HG02870 (cell line): Measurements from ENCODE around the gene VSTM2A.
"Not testable (repeated sequence)": the region's sequence is repeated elsewhere in the genome, so short reads cannot be mapped to it uniquely, and the experiment has no call there.

Source experiments
- ATAC-seq: cut with Tn5 transposase; IDR thresholded peaks from one replicate; pipeline ENCODE4 v1.9.1; 2021; ENCODE audit warnings: mild to moderate bottlenecking, moderate library complexity; ENCODE audit not compliant: unreplicated experiment

Gene VSTM2A, protein sequence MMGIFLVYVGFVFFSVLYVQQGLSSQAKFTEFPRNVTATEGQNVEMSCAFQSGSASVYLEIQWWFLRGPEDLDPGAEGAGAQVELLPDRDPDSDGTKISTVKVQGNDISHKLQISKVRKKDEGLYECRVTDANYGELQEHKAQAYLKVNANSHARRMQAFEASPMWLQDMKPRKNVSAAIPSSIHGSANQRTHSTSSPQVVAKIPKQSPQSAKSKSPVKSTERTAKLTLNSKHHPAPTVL

DNA sequence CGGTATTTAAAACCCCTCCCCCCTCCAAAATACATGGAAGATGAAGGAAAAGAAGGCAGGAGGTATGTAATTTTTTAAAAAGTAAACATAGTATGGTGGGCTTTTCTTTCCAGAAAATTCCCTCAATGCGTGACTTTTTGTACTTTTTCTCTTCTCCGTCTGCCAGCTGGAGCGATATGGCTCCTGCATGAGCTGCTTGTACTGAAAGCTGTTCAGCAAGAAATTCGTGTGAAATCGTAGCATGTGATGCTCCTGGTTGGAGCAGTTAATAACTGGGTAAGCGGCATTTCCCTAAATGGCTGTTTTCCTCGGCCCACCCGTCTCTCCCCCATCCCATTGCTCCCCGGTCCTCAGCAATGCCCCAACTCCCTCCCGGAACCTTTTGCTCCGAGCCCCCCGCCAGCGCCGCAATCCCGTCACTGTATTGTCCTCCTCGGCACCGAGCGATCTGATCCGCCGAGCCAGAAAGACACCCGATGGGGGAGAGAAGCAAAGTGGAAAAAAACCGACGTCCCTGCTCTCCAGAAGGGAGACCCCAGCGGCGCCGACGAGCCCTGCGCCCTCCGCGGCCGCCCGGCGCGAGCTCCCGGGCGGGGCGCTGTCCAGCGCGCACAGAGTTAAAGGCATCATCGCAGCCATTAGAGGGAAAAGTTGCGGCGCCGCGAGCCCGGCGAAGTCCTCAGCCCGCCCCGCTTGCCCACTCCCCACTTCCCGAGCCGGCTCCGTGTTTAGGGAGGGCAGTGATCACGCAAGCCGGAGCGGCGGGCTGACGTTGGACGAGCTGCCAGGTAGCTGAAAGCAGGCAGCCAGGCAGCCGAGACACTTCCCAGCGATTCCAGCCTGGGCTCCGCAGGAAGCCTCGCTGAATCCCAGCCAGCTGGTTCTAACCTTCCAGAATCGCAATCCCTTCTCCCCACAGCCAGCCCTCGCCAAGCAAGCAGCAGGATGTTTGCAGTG is at the start of gene VSTM2A:
Gene VSTM2A (plus strand): TSS at position 707 of the 957 bp plus-strand sequence. CDS start 356 bp downstream, outside the sequence.
- no peak for ATAC-seq

DNA sequence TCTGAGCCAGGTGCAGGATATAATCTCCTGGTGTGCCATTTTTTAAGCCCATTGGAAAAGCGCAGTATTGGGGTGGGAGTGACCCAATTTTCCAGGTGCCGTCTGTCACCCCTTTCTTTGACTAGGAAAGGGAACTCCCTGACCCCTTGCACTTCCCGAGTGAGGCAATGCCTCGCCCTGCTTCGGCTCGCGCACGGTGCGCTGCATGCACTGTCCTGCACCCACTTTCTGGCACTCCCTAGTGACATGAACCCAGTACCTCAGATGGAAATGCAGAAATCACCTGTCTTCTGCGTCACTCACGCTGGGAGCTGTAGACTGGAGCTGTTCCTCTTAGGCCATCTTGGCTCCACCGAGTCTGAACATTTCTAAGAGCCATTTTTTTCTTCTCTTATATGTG is 37.6 kb upstream of the VSTM2A start:
- ATAC-seq = not testable (repeated sequence)

DNA sequence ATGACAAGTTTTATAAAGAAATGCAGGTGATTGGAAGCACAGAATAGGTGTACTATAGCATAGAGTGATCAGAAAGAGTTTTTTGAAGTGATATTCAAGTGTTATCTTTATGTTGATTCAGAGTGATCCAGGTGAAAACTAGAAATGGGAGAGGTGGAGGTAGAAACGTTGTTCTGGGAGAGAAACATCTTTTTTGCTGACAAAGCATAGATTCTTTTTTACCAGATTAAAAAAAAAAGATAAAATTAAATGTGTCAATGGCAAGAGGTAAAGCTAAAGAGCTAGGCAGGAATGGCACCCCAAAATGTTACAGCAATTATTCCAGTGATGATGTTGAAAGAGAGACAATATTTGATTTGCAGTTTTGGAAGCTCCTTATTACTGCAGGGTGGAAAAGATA is 12.6 kb upstream of the VSTM2A start:
- ATAC-seq = no peak

DNA sequence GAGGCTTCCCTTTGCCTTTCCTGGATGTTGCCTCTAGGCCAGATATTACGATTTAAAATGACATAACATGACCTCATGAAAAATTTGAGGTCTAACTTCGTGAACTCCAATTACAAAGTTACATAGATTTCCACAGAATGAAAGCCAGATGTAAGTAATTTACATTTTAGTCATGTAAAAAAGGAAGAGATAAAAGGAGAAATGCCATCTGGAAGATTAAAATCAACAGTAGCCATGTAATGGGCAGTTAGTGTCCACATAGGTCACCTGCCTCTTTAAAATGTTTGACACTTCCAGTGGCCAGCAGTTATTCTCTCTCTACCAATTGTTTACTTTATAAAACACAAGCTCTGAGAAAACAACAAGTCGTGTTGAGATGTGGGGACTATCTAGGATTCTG is 4.1 kb upstream of the VSTM2A start:
- ATAC-seq = no peak

DNA sequence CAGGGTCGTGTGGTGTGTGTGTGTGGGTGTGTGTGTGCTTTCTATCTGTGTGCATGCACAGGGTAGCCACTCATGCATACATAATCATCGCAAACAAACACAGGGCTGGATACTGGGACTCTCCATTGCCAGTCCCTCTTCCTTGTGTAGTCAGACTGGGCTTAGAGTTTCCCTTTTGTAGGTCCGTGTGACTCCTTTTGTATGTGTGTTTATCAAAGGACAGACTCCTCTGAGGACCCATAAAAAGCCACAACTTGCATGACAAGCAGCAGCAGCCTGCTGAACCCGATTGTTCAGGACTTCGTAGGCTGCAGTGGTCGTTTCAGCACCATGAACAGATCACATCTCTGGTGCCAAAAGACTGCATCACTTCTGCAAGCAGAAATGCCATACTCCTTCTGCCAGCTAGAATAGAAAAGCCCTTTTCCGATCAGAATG is 895 bp downstream of the VSTM2A start:
- no peak for ATAC-seq

DNA sequence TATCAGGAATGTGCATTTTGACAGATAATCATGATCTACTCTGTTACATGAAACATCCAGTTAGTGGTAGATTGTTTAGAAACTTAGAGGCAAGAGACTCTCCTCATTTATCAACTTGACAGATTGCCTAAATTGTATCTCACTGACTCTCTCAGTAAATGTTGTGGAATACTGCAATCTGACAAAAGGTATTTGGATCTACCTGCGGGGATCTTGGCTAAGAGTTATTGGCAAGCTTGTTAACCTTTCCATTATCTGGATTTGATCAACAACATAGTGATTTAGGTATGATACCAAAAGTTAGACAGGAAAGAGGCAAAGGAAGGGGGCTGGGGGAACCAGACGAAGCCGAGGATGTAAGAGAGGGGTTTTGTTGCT is 2.0 kb downstream of the VSTM2A start:
- no peak for ATAC-seq

DNA sequence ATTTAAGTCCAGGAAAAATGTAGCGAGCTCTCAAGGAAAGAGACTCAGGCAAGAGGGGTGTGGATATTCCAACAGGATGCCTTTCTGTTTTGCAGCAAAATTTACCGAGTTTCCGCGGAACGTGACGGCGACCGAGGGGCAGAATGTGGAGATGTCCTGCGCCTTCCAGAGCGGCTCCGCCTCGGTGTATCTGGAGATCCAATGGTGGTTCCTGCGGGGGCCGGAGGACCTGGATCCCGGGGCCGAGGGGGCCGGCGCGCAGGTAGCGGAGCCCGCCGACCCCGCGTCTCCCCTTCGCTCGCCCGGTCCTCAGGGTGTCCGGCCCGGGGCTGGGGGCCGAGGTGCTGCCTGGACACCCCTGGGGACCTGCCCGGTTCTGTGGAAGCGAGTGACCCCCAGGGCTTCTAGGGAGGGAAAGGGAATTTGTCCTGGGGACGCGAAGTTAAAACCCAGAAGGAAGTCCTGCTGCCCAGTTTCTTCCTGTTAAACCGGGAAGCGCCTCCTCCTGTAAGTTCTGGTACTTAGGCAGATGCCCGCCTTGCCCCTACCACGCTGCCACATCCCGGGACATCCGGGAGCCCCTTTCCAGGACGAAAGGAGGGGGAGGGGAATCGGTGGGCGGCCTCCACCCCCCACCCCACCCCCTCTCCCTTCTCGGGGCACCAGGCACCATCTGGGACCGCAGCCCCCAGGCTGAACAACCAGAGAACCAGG is 2.5 kb downstream of the VSTM2A start:
- ATAC-seq = no peak

DNA sequence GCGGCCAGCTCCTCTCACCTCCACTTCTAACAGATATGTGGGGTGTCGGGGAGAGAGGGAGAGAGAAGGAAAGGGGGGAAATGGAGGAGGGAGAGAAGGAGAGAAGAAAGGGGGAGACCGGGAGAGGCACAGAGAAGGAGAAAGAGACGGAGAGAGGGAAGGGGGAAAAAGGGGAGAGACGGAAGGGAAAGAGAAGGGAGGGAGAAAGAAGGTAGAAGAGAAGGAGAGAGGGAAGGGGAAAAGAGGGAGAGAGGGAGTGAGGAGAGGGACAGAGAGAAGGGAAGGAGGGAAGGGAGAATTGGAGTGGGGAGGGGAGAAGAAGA is 3.0 kb downstream of the VSTM2A start:
- no peak for ATAC-seq

DNA sequence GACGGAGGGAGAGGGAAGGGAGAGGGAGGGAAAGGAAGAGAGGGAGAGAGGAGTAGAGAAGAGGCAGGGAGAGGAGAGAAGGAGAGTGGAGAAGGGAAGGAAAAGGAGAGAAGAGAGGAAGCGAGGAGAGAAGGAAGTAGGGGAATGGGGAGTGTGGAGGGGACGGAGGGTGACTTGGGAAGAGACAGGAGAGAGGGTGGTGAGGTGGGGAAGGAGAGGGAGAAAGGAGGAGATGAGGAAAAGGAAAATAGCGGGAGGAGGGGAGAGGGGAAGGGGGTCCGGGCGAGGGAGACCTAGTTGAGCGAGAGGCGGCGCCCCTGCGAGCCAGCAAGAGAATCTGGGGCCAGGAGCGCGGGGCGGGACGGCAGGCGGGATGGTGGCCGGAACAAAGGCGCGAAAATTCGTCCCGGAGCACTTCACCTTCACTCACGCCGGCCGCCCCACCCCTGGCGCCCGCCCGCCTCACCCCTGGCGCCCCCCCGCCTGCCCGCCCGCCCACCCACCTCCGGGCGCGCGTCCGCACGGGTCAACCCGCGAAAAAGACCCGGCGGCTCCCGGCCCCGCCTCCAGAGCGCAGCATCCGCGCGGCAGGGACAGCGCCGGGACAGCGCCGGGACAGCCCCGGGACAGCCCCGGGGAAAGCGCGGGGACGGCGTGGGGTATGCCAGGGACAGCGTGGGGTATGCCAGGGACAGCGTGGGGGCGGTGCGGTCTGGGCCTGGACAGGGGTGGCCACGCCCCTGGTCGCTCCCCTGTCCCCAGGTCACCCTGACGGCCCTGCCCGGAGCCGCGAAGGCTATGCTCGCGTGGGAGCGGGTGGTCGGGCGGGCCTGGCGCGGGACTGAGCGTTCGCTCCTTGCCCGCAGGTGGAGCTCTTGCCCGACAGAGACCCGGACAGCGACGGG is 4.2 kb downstream of the VSTM2A start:
- no peak for ATAC-seq

DNA sequence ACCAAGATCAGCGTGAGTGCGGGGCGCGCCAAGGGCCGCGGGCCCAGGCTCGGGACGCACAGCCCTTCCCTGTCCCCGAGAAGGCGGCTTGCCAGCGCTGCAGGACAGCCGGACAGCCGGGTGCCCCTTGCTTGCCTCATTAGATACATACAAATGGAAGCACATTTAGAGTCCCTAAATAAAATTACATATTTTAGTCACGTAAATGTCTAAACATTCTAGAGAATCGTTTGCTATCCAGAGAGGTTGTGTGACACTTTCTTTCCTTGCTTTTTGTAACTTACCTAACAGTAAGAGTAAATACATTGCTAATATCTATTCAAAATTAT is 4.8 kb downstream of the VSTM2A start:
- no peak for ATAC-seq

DNA sequence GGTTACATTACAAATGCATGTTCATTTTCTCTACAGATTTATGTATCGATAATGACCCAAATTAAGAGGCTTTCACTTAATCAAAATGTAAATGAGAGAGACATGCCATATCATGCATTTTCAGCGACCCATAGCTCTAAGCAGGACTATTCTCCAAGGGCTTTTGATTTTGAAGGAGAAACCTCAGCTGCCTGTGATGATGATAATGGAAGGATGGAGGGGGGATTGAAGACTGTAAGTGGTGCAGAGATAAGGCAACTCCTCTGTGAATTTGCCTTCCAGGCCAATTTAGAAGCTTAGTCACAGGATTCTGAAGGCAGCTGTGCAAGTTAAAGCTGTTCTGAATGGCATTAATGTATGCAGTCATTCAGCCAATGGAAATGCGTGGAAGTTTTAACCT is 8.3 kb downstream of the VSTM2A start:
- no peak for ATAC-seq

DNA sequence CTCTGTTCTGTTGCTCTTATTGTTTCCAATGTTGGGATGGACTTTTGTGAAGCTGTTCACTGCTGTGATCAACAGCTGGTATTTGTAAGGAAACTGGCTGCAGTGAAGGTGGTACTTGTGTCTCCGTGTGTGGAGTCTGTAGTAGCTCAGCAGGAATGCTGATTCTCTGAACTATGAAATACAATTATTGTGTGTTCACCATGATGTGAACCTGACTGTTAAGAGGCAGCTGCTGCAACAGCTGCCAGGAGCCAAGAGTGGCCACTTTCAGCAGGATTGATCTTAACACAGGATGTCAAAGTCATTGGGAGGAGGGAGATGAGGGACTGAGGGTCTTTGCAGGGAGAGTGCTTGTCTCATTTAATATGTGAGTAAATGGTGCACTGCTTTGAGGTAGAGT is 13.9 kb downstream of the VSTM2A start:
- ATAC-seq = no peak

DNA sequence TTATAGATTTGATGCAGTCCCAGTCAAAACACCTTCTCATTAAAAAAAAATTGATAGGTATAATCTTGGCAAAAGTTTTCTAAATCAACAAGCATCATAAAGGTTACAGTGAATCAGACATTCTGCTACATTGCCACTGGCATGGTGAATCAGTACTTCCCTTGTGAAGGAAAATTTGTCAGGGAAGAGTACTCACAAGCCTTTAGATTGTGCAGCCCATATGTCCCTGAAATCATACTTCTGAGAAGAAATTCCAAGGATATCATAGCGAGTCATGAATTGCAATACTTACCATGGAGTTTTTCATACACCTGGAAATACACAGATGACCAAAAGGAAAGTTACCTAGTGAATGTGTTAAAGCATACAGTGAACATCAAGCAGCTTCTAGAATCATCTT is 17.2 kb downstream of the VSTM2A start:
- ATAC-seq = no peak

DNA sequence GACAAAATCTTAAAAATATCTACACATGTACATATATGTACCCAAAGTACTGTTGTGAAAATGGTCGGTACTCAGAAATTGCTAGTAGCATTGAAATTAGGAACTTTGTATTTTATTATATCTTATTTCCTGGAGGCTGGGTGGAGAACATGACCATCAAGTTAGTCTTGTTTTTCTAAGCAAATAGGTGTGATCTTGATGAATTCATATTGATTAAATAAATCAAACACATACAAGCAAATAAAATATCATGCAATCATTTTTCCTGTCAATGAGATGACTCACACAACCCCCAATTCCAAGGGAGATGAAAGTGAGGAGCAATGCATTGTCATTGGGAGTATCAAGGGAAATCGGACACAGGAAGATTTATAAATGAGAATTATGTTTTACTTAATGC is 18.0 kb downstream of the VSTM2A start:
- ATAC-seq = no peak

DNA sequence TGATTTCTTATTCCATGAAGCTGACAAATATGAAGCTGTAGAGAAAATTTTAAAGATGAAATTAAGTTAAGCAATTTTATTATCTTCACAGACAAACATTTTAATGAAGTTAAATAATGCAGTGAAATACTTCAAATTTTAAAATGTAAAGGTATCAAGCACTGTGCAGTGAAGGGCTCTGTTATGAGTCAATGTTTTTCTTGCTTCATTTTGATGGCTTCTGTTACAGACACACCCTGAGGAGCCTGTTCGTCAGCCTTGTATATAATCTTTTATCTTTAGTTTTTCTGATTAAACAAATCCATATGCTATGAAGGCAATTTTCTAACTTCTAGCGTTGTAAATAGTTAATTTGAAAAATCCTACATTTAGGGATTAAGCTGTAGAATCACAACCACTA is 18.5 kb downstream of the VSTM2A start:
- ATAC-seq = no peak

DNA sequence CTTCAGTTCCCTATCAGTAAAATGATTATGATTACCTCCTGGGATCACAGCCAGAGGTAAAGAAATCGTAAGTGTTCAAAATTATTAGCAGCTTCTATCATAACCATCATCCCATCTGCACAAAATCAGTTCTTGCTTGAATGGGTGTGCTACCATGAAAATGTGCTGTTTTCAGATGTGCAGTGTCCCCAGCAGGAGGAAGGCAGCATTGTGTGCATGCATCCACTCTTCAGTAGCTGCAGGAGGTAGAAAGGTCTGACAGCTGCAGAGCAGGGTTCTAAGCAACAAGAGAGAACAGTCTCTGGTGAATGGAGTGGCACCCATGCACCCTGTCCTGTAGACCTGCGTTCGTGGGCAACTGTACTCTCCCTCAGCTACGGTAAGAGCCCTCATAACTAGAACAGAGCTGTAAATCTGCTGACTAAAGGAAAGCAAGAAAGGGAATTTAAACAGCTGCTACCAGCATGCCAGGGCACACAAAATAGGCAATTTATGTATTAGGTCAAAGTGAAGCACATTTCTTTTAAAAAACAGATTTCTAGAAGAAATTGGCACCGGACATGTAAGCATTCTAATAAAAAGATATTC is 21.2 kb downstream of the VSTM2A start:
- ATAC-seq = no peak

DNA sequence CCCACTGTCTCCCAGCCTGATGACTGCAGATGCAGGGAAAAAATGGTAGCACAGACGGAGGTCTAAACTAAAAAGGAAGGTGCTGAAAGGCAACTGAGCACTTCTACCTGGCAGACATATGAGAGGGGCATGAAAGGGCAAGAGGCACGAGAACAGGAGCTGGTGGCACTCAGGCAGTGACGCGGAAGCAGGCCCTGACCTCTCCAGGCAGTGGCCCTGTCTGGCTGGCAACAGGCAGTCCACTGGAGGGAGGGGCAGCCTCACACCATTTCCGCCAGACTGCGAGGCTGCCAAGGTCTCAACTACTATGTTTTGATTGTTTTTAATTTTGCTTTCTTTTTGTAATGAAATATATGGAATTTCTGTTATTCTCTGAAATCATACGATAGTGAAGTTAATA is 23.3 kb downstream of the VSTM2A start:
- ATAC-seq = no peak

DNA sequence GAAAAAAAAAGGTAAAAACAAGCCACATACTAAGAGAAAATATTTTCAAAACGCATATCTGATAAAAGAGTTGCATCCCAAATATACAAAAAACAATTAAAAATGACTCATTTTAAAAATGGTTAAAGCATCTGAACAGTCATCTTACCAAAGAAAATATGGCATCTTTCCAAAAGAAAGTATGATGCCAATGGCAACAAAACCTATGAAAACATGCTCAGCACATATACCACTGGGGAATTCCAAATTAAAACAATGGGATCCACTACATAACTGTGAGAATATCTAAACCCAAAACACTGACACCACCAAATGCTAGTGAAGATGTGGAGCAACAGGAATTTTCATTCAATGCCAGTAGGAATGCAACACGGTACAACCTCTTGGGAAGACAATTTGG is 39.3 kb downstream of the VSTM2A start:
- ATAC-seq = no peak

DNA sequence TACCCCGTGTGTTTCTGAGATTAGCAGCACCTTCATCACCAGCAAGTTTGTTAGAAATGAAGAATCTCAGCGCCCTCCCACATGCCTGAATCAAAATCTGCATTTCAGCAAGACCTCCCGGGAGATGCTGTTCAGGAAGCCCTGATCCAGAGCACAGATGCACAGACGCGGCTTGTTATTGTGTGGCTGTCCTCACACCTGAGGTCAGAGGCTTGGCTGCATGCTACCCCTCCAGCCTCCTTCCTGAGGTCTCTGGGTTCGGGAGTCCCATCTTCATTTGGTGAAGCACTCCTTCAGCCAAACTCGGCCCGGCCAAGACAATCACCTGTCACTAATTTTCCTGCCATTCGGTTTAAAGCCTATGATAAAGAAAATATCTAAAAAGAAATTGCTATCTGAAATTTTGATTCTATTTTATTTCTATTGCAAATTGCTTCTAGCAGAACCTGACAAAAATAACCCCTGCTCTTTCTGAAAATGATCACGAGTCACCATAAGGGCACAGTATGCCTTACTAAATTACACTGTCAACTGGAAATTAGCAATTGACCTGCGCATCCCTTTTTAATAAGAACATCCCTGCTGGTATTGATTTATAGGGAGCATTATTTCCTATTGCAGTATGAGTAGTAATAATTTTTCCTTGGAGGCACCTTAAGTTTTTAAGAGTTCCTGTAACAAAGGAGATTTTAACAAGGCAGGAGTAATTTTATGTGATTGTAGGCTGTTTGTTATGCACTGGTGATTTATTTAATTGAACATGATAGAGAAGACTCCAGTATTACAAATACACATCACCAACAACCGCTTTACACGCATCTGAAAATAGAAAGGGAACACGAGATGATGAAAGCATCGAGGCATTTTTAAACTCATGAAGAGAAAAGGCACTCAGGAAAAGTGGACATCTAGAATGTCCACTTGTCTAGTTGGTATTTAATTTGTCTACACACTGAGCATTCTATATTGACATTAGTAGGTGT is 49.5 kb downstream of the VSTM2A start:
- ATAC-seq = no peak
